ENCODE measurements around the gene PPP1R9B.

Gene PPP1R9B

DNA sequence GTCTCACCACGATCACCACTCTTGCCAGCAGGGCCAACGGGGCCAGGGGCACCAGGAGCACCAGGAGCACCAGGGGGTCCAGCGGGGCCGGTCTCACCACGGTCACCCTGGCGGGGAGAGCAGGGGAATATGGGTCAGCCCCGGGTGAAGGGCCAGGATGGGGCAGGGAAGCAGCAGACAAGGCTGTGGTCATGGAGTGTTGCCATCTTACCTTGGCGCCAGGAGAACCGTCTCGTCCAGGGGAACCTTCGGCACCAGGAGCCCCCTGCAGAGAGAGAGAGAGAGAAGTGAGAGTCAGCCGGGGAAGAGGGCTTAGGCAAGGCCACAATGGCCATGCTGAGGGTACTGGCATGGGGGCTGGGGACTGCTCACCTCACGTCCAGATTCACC lies 38.0 kb upstream of the PPP1R9B start:
- POLR2A ChIA-PET, result no interaction called here
- no peak for DNase-seq (ENCODE audit: extremely low spot score)
- TF ChIP-seq, protein P1, sequence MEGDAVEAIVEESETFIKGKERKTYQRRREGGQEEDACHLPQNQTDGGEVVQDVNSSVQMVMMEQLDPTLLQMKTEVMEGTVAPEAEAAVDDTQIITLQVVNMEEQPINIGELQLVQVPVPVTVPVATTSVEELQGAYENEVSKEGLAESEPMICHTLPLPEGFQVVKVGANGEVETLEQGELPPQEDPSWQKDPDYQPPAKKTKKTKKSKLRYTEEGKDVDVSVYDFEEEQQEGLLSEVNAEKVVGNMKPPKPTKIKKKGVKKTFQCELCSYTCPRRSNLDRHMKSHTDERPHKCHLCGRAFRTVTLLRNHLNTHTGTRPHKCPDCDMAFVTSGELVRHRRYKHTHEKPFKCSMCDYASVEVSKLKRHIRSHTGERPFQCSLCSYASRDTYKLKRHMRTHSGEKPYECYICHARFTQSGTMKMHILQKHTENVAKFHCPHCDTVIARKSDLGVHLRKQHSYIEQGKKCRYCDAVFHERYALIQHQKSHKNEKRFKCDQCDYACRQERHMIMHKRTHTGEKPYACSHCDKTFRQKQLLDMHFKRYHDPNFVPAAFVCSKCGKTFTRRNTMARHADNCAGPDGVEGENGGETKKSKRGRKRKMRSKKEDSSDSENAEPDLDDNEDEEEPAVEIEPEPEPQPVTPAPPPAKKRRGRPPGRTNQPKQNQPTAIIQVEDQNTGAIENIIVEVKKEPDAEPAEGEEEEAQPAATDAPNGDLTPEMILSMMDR (IDR thresholded peaks at IDR 0.05; ENCODE audit: control extremely low read depth, extremely low read depth, low read depth, missing control alignments), result no peak
- CTCF ChIA-PET, result interaction anchor here (1.0 to 3.7 kb wide), 5 partner anchors 8 to 27 kb away, joined by 5 to 24 read pairs (median 12); partner anchors contain the start of gene COL1A1

DNA sequence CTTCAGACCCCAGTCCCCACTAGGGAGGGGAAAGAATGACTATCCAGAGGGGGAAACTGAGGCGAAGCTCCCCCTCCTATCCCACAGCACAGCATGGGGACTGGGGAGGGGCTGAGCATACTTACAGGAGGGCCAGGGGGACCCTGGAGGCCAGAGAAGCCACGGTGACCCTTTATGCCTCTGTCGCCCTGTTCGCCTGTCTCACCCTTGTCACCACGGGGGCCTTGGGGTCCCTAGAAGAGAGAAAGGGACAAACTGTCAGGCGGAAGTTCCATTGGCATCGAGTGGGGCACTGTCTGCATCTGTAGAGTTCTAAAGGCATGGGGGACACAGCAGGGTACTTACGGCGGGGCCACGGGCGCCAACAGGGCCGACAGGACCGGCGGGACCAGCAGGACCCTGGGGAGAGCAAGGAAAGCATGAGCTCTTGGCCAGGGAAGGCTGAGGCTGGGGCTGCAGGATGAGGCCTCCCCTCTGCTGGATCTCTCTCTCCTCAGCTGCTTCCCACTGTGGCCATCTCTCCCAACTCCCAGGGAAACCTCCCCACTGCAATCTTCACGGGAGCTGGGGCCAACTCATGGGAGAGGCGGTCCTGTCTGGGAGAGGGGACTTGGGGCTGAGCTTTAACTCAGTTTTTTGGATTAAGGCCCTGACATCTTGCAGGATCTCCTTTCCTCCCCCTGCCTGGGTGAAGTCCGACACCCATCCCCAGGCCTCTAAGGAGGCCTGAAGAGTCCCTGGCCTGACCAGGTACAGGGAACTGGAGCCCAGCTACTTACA lies 37.5 kb upstream of the PPP1R9B start:
- DNase-seq (ENCODE audit: extremely low spot score), result no peak
- POLR2A ChIA-PET, result no interaction called here
- CTCF ChIA-PET, result interaction anchor here (1.0 to 3.7 kb wide), 8 partner anchors 9 to 110 kb away, joined by 3 to 24 read pairs (median 8); partner anchors contain the start of gene COL1A1
- TF ChIP-seq, protein P1 (IDR thresholded peaks at IDR 0.05; ENCODE audit: control extremely low read depth, extremely low read depth, low read depth, missing control alignments), result no peak

DNA sequence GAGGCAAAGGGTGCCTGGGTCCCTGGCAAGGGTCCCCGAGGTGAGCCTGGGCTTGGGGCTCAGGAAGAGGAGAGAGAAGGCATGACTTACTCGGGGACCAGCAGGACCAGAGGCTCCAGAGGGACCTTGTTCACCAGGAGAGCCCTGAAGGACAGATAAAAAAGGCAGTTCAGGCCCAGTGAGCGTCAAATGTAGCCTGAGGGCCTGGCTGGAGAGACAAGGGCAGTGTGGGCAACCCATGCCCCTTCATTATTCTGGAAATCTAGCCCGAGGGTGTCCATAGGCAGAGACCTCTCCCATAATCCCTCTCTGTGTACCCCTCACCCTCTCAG lies 36.9 kb upstream of the PPP1R9B start:
- TF ChIP-seq, protein P1 (IDR thresholded peaks at IDR 0.05; ENCODE audit: control extremely low read depth, extremely low read depth, low read depth, missing control alignments), result no peak
- CTCF ChIA-PET, result interaction anchor here (1.0 to 3.7 kb wide), 8 partner anchors 9 to 110 kb away, joined by 3 to 24 read pairs (median 8); partner anchors contain the start of gene COL1A1
- no peak for DNase-seq (ENCODE audit: extremely low spot score)
- POLR2A ChIA-PET, result no interaction called here

DNA sequence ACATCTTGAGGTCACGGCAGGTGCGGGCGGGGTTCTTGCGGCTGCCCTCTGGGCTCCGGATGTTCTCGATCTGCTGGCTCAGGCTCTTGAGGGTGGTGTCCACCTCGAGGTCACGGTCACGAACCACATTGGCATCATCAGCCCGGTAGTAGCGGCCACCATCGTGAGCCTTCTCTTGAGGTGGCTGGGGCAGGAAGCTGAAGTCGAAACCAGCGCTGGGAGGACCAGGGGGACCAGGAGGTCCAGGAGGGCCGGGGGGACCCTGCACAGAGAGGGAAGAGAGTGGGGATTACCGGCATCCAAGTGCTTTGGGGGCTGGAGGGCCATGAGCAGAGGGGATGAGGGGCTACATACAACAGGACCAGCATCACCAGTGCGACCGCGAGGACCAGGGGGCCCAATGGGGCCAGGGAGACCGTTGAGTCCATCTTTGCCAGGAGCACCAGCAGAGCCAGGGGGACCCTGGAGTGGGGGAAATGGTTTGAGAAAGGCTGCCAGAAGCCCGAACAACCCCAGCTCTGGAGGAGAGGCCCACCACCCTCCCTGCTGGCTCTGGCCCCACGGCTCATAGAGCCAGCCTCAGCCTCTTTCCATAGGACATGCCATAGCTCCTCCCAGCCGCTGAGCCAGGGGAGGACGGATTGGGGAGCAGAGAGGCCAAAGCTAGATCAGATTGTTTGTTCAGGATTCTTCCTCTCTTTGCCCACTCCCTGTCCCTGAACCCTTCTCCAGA lies 36.4 kb upstream of the PPP1R9B start:
- CTCF ChIA-PET, result interaction anchor here (1.5 to 3.7 kb wide), 7 partner anchors 9 to 111 kb away, joined by 3 to 24 read pairs (median 11); partner anchors contain the start of gene COL1A1
- TF ChIP-seq, protein P1 (IDR thresholded peaks at IDR 0.05; ENCODE audit: control extremely low read depth, extremely low read depth, low read depth, missing control alignments), result no peak
- no peak for DNase-seq (ENCODE audit: extremely low spot score)
- POLR2A ChIA-PET, result no interaction called here

DNA sequence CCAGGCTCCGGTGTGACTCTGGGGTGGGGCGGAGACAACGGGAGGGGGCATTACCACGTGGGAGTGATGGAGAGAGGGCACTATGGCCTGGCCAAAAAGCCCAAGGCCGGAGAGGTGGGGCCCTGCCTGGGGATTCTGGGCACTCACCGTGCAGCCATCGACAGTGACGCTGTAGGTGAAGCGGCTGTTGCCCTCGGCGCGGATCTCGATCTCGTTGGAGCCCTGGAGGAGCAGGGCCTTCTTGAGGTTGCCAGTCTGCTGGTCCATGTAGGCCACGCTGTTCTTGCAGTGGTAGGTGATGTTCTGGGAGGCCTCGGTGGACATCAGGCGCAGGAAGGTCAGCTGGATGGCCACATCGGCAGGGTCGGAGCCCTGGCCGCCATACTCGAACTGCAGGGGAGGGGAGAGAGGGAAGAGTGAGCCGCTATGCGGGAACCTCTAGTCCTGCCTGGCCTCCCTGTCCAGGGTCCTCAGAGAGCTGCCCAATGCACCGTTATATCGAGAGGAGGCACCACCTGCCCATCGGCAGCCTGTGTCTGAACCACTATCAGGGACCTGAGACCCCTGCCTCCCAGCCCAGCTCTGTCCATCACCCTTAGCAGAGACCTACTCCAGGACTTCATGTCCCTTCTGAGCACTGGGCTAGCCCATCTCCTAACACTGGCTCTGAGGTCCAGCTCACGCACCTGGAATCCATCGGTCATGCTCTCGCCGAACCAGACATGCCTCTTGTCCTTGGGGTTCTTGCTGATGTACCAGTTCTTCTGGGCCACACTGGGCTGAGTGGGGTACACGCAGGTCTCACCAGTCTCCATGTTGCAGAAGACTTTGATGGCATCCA lies 35.4 kb upstream of the PPP1R9B start:
- DNase-seq (ENCODE audit: extremely low spot score), result no peak
- CTCF ChIA-PET, result interaction anchor here (1.5 to 3.7 kb wide), 3 partner anchors 15 to 68 kb away, joined by 3 to 22 read pairs (median 8); partner anchors contain the start of gene COL1A1
- TF ChIP-seq, protein P1 (IDR thresholded peaks at IDR 0.05; ENCODE audit: control extremely low read depth, extremely low read depth, low read depth, missing control alignments), result no peak
- POLR2A ChIA-PET, result no interaction called here

Data from GM10248 (cell line).